ENCODE measurements around the gene TNFRSF12A.

TNFRSF12A gene, protein sequence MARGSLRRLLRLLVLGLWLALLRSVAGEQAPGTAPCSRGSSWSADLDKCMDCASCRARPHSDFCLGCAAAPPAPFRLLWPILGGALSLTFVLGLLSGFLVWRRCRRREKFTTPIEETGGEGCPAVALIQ

DNA sequence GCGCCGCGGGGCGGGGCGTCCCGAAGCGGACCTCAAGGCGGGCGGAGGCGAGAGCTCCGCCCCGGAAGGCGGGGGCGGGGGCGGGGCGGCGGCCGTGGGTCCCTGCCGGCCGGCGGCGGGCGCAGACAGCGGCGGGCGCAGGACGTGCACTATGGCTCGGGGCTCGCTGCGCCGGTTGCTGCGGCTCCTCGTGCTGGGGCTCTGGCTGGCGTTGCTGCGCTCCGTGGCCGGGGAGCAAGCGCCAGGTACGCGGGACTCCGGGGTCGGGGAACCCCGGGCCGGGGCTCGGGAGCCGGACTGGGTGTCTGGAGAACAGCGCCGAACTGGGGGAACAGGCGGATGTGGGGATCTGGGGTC is at the start of gene TNFRSF12A:
TNFRSF12A (plus strand) TSS at position 122 of the 357 bp plus-strand sequence; CDS start at position 152, 30 bp downstream.
- peak; percentile 24 for DNase-seq (ENCODE audit: low read depth)

DNA sequence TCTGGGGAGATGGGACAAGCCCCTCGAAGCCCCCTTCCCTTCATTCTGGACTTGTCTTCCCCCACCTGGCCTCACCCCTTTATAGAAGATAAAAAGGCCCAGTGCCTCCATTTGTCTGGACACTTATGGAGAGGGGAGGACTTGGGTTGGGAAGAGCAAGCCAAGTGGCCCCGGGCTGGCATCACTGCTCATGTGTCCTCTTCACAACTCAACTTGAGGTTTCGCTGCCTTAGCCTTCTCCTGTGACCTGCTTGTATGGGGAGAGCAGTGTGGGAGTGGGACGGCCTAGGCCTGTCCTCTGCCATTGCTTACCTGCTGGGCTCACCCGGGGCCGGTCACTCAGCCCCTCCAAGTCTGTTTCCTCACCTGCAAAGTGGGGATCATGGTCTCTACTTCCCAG is 49.6 kb upstream of the TNFRSF12A start:
- DNase-seq (ENCODE audit: low read depth) = no peak

DNA sequence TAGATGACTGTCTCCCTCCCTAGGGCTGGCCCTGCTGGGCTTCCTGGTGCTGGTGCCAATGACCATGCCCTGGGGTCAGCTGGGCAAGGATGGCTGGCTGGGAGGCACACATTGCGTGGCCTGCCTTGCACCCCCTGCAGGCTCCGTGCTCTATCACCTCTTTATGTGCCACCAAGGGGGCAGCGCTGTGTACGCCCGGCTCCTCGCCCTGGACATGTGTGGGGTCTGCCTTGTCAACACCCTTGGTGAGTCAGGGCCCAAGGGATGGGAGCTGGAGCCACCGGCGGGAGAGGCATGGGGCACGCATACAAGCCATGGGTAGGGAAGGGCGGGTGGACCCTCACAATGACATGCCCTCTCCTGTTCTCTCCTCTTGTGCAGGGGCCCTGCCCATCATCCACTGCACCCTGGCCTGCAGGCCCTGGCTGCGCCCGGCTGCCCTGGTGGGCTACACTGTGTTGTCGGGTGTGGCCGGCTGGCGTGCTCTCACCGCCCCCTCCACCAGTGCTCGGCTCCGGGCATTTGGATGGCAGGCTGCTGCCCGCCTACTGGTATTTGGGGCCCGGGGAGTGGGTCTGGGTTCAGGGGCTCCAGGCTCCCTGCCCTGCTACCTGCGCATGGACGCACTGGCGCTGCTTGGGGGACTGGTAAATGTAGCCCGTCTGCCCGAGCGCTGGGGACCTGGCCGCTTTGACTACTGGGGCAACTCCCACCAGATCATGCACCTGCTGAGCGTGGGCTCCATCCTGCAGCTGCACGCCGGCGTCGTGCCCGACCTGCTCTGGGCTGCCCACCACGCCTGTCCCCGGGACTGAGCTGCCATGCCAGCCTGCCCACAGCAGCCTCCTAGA is 48.8 kb upstream of the TNFRSF12A start:
- no peak for DNase-seq (ENCODE audit: low read depth)

DNA sequence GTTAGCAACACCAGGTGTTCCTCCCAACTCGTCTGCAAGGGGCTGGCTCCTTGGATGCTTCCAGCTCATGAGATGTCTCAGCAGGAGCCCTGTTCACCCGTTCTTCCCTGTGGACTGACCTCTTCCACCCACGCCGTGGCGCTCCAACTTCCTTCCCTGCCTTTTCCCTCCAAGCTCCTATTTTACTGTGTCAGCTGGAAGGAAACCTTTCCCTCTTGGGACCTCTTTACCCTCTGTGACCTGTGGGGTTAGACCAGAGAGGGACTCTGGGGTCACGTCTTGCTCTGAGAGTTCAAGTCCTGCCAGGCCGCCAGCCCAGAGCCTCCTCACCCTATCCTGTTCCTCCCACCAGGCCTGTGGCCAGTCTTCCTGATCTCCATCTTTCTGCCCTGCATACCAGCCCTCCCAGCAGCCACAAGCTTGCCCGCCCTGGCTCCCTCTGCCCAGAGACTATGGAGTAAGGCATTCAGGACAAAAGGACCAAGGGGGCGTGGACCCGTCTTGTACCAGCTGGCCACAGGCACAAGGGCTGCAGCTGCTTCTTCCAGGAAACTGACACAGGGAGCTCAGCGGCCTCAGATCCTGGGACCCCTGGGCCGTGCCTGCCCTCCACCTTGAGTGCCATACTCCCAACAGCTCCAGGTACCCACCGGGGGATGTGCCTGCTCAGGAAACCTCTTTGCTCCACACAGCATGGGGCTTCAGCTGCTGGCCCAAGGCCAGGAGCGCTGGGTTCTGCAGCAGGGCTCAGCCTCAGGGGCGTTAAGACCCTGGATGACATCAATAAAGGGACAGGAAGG is 48.0 kb upstream of the TNFRSF12A start:
- DNase-seq (ENCODE audit: low read depth) = no peak

DNA sequence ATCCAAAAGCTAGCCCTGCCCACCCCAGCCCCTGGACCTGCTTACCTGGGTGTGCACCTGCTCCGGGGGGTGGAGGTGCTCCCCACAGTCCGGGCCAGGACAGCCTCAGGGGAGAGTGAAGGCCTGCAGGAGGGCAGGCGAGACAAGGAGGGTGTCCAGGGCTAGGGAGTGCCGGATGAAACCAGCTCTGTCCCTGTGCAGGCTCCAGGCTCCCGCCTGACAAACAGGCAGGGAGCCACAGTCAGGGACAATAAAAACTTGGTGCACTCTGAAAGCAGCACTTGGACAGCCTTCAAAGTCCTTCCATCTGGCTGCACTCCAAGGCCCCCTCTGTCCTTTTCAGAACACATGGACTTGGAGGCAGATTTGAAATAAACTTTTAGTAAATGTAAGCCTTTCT is 47.1 kb upstream of the TNFRSF12A start:
- no peak for DNase-seq (ENCODE audit: low read depth)

DNA sequence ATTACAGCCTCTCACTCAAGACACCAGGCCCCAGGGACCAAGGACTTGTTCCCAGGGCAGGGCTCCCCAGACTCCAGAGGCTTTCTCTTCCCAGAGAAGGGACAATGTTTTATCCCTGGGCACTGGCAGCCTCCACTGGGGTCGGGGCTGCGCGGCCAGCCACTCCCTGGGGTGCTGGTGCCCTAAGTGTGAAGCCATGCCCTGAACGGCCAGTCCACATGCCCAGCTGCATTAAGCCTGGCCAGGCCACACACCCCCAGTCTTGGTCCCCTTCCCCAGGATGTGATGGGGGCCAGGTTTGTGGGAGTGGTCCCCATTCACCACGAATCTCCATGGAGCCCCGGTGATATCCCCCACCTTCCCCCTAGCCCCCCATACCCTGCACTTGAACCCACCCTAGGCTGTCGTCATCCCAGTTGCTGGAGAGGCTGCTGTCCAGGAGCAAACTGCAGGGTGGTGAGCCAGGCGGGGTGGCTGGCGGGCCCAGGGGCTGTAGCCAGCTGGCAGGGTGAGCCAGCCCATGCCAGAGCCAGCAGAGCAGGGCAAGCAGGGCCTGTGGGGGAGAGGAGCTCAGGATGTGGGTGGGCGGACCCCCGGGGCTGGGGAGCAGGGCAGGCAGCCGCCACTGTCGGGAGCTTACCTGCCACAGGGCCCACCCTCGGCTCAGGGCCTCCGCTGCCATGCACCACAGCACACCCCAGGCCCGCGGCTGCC is 46.4 kb upstream of the TNFRSF12A start:
- DNase-seq (ENCODE audit: low read depth) = no peak

DNA sequence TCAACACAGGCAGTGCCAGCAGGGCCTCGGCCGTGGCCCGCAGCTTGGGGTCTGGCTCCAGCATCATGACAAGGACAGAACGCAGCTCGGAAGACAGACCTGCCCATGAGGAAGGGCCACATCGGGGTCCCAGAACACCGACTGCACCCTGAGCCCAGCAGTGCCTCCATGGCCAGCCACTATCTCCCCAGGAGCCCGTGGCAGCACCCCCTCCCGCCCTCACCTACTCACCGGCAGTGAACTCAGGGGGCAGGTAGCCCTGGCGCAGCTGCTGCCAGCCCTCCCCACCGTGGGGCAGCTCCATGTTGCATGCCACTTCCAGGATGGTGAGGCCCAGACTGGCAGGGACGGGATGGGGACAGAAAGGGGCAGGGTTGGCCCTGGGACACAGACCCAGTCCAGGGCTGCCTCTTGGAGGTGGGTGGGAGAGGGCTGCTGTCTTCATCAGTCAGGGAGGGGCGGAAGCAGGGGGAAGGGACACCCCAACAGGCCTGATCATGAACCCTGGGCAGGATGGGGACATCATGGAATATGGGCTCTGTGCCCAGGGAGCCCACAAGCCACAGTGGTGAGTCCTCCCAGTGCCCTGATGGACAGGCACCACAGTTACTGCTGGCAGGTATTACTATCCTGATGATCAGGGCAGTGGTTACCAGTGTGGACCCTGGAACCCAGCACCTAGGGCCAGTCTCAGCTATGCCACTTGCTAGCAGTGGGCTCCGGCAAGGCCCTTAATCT is 45.7 kb upstream of the TNFRSF12A start:
- no peak for DNase-seq (ENCODE audit: low read depth)

DNA sequence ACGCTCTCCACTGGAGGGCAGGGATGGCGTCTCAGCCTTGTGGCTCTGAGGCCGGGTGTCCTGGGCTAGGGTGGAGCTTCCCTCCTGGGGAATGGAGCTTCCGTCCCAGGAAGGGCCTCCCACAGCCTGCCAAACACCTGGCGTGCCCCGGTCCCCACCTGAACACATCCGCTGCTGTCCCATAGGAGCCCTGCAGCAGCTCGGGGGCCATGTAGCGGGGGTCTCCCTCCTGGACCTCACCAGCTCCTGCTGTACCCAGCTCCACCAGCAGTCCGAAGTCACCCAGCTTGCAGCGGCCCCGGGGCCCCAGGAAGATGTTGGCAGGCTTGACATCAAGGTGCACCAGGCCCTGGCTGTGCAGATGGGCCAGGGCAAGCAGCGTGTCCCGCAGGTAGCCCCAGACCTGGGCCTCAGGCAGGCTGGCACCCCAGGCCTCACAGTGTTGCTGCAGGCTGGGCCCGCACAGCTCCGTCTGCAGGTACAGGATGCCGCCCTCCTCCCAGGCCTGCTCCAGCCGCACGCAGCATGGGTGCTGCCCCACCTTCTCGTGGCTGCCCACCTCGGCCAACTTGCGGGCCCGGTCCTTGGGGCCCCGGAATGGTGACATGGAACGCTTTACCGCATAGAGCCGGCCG is 44.9 kb upstream of the TNFRSF12A start:
- DNase-seq (ENCODE audit: low read depth) = no peak

DNA sequence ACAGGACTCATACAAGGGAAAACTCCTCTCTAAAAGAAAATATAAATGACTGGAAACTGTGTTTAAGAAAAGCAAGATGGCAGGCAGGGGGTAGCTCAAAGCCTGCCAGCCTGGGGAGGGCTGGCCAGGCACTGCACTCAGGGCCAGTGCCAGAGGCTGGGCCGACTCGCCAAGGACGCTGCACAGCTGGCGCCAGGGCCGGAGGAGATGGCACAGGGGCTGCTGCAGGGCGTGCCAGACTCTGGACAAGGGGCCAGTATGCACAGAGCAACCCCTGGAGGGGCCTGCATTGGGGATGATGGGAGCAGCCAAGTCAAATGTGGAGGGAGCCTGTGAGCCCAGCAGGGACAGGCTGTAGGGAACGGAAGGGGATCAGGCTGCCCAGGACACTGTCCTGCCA is 44.0 kb upstream of the TNFRSF12A start:
- no peak for DNase-seq (ENCODE audit: low read depth)

DNA sequence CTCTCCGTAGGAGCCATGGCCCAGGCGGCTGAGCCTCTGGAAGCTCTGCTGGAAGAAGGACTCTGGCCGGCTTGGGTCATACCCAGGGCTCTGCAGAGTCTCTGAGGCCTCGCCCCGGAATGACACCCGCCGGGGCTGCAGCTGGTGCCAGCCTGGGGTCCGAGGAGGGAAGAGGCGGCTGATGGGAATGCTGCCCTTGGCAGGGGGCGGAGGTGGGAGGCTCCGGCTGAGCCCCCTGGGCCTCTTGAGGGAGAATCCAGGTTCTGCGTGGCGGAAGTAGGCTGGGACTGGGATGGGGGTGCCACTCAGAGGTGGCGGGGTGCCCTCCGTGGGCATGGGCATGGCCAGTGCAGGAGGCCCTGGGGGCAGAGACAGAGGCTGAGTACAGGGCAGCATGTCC is 43.5 kb upstream of the TNFRSF12A start:
- no peak for DNase-seq (ENCODE audit: low read depth)

DNA sequence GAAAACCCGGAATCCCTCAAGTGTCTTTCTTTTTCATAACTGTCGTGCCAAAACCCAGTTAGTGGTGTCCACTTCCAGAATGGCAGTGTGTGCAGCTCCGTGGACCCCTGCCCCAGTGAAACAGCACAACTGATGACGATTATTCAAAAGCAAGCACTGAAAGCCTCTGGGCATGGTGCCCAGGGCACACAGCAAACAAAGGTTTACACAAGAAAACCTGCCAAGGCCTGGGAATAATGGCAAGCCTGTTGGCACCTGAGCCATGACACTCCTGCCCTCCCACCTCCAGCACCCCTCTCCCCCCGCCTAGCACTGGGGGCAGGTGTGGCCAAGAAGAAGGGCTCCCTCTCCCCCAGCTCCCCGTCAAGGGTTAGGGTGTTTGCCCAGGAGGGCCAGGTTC is 42.7 kb upstream of the TNFRSF12A start:
- no peak for DNase-seq (ENCODE audit: low read depth)

DNA sequence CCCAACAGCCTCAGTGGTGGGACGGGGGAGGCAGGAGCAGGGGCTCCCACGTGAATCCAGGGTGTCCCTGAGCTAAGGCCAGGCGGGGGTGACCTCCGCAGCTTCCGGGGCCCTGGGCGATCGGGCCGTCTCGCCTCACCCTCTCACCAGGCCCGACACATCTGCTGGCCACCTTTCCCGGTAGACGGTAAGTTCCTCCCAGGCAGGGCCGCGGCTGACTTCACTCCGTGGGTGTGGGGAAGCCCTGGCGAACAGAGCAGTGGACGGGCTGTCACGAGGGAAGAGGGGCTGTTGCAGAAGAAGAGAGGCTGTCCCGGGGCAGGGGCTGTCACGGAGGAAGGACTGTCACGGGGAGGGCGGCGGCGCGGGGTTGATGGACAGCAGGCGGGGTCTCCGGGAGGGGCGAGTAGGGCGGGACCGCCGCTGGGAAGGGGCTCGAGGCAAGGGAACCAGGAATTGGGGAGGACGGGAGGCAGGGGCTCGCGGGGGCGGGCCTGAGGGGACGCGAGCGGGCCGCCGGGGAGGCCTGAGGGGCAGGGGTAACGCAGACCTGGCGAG is 40.4 kb upstream of the TNFRSF12A start:
- no peak for DNase-seq (ENCODE audit: low read depth)

DNA sequence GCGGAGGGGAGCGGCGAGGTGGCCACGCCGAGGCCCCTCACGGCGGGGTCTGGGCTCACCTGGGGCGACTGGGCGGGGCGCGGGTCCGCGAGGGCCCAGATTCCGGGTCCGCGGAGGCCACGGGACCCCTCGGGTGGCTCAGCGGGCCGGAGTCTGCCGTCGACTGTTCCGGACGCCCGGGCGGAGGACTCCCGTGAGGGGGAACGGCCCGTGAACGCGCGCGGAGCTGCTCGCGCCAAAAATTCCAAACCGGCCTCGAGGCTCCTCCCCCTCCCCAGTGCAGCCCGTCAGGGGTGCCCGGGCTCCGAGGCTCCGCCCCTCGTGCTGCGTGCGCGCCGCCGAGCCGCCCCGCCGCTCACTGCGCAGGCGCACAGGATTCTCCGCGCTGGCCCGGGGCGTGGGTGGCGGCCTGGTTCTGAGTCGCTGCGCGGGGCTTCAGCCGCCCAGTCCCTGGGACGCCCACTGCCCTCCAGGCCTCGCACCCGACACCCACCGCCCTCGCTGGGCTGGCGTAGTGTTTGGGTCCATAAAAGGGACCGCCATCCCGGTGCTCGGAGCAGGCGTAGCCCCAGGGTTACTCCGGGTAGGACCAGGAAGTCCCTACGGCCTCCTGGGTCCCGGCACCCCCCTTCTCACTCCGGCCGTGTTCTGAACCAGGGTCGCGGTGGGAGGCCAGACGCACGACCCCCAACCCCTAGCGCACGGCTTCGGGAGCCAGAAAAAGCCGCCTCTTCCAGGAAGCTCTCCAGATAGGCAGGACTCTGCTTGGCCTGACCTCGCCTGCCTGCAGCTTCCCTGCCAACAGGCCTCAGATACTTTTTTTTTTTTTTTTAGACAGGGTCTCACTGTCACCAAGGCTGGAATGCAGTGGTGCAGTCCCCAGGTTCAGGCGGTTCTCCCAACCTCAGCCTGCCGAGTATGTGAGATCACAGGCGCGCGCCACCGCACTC is 39.7 kb upstream of the TNFRSF12A start, which contains the start of gene PKMYT1:
PKMYT1 (minus strand) TSS at position 220 of the 950 bp plus-strand sequence. CDS start 789 bp downstream, outside the sequence.
- peak; percentile 82 for DNase-seq (ENCODE audit: low read depth)

DNA sequence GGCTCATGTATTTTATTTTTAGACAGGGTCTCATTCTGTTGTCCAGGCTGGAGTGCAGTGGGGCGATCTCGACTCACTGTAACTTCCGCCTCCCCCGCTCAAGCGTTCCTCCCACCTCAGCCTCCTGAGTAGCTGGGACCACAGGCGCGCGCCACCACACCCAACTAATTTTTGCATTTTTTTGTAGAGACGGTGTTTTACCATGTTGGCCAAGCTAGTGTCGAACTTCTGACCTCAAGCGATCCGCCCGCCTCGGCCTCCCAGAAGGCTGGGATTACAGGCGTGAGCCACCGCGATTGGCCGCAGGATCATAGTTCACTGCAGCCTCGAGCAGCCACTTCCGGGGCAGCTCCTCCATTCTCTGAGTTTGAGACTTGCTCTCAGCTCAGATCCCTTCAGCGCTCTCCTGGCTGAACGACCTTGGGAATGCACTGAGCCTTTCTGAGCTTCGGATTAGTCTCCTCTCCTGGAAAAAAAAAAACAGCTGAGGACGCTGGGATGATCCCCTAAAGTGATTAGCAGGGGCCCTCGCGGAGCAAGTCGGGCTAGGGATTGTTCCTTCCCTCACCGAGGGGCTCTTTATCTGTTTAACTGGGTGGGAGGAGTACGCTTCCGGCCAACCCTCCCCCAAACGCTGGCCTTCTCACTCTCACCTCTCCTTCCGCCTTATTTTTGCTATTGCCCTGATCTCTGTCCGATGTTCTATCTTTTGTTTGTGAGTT is 38.8 kb upstream of the TNFRSF12A start:
- DNase-seq (ENCODE audit: low read depth) = no peak

DNA sequence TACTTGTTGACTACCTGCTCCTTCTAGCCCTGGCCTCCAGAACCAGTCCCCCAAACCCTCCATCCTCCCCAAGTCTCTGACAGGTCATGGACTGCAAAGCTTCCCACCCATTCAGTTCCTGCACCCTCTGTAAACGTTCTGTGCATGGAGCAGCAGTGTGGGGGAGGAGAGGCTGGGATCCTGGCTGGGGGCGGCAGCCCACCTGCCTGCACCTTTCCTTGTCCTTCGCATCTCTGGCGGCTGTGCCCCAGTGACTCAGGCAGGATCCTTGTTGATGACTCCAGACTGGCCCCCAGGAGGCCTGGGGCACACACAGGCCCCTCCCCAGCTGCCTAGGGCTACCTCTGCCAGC is 38.3 kb upstream of the TNFRSF12A start:
- DNase-seq (ENCODE audit: low read depth) = no peak

DNA sequence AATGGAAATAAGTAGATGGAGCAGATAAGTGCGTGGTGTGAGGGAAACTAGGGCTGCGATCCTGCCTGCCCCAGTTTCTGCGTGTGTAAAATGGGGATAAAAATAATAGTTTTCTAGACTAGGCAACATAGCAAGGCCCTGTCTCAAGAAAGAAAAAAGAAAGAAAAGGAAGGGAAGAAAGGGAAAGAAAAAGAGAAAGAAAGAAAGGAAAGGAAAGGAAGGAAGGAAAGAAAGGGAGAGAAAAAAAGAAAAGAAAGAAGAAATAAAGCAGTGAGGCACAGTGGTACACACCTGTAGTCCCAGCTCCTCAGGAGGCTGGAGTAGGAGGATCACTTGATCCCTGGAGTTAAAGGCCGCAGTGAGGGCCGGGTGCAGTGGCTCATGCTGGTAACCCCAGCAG is 37.8 kb upstream of the TNFRSF12A start:
- DNase-seq (ENCODE audit: low read depth) = no peak

DNA sequence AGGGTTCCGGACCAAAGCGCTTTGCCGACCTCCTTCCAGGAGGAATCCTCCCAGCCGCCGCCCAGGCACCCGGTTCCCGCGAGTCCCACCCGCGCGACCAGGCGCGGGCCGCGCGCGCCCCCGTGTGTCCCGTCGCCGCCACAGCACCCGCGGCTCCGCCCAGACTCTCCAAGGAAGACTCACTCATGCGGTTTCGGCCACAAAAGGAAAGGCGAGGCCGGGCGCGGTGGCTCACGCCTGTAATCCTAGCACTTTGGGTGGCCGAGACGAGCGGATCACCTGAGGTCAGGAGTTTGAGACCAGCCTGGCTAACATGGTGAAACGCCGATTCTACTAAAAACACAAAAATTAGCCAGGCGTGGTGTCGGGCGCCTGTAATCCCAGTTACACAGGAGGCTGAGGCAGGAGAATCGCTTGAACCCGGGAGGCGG is 36.4 kb upstream of the TNFRSF12A start:
- DNase-seq (ENCODE audit: low read depth) = peak; percentile 35

DNA sequence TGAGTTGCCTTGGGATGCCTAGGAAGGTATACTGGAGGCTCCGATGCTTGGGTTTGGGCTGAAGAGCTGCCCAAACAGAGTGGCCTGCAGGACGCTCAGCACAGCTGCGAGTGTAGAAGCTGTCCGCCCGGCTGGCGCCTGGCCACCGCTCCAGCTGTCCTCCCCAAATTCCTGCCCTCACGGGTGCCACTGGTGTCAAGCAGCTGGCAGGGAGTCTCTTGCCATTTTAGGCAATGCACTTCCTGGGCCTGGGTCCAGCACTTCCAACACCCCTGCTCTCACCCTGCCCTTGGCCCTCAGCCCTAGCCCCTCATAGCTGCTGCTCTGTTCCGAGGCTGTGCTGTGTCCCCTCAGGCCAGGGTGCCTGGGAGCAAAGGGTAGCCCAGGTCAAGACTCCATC is 34.7 kb upstream of the TNFRSF12A start:
- no peak for DNase-seq (ENCODE audit: low read depth)

DNA sequence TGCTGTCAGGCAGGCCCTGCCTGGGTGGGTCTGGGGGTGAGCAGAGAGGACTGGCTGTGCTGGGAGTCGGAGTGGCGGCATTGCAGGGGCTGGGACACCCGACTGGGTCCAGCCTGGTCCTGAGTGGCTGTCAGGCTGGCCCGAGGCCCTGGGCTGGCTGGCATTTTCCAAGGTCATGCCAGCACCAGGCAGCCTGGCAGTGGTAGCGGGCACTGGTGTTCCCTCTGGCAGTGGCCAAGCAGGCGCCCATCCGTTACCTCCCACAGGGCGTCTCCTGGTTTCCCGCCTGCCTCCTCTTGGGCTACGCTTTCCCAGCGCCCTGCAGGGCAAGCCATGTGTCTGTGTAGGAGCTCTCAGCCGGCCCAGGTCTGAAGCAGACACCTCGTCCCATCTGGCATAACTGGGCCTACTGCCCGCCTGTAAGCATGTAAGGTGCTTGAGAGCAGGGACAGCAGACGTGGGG is 34.2 kb upstream of the TNFRSF12A start:
- no peak for DNase-seq (ENCODE audit: low read depth)

All from stimulated activated CD8-positive, alpha-beta memory T cell treated with anti-CD3 and anti-CD28 coated beads, Interleukin-15, amount 100 ng/mL, for 1 hour (primary cell).